Neural progenitor cell (in vitro differentiated cells): ENCODE results near the gene CC2D2A. TPM values are rescaled to one million over a fixed set of nuclear protein-coding genes. Genes with fewer than 3 reads are reported as not detected.

Source experiments
- DNase-seq: peaks from one replicate; pipeline ENCODE4 v3.0.0-alpha.2; 2016; ENCODE audit warnings: low spot score
- H2AFZ ChIP-seq: fragments of 200-600 bp; sonication (generic); replicated peaks from 2 replicates; pipeline ENCODE4 v1.6.1; 2016; ENCODE audit warnings: antibody characterized with exemption
- H3F3A ChIP-seq: fragments of 200-600 bp; sonication (generic); 2 replicates; pipeline ENCODE4 v1.6.1; 2016; ENCODE audit warnings: antibody characterized with exemption, low read depth
- H3K27ac ChIP-seq: fragments of 200-600 bp; sonication (generic); 2 replicates; pipeline ENCODE4 v1.5.1; 2016; ENCODE audit warnings: mild to moderate bottlenecking
- H3K27me3 ChIP-seq: fragments of 200-600 bp; sonication (generic); 2 replicates; pipeline ENCODE4 v1.6.1; 2016; ENCODE audit warnings: mild to moderate bottlenecking, moderate library complexity
- H3K36me3 ChIP-seq: fragments of 200-600 bp; sonication (generic); 2 replicates; pipeline ENCODE4 v1.5.1; 2016
- H3K4me1 ChIP-seq: fragments of 200-600 bp; sonication (generic); 2 replicates; pipeline ENCODE4 v1.6.1; 2016; ENCODE audit warnings: mixed run types
- H3K4me2 ChIP-seq: fragments of 200-600 bp; sonication (generic); 2 replicates; pipeline ENCODE4 v1.6.1; 2016
- H3K4me3 ChIP-seq: fragments of 200-600 bp; sonication (generic); 2 replicates; pipeline ENCODE4 v1.5.1; 2016
- H3K79me2 ChIP-seq: fragments of 200-600 bp; sonication (generic); 2 replicates; pipeline ENCODE4 v1.6.1; 2016; ENCODE audit warnings: low read depth
- H3K9ac ChIP-seq: fragments of 200-600 bp; sonication (generic); 2 replicates; pipeline ENCODE4 v1.6.1; 2016
- H3K9me3 ChIP-seq: fragments of 200-600 bp; sonication (generic); 2 replicates; pipeline ENCODE4 v1.5.1; 2016; ENCODE audit warnings: low read depth
- H4K20me1 ChIP-seq: fragments of 200-600 bp; sonication (generic); 2 replicates; pipeline ENCODE4 v1.6.1; 2016; ENCODE audit warnings: low read depth
- H3K27ac Mint-ChIP-seq: 3 replicates; pipeline ENCODE4 v1.8.0; 2021; ENCODE audit warnings: mixed read lengths
- H3K27me3 Mint-ChIP-seq: 2 replicates; pipeline ENCODE4 v1.8.0; 2022; ENCODE audit warnings: low read depth, mild to moderate bottlenecking, inconsistent platforms, moderate library complexity, mixed read lengths; ENCODE audit not compliant: insufficient read depth
- H3K36me3 Mint-ChIP-seq: 3 replicates; pipeline ENCODE4 v1.8.0; 2021; ENCODE audit warnings: mixed read lengths
- H3K4me1 Mint-ChIP-seq: 3 replicates; pipeline ENCODE4 v1.8.0; 2021; ENCODE audit warnings: mixed read lengths
- H3K4me3 Mint-ChIP-seq: 3 replicates; pipeline ENCODE4 v1.8.0; 2021; ENCODE audit warnings: mild to moderate bottlenecking, moderate library complexity, mixed read lengths
- H3K9me3 Mint-ChIP-seq: 3 replicates; pipeline ENCODE4 v1.8.0; 2020; ENCODE audit warnings: mixed read lengths
- EZH2 ChIP-seq: fragments of 200-600 bp; sonication (generic); IDR thresholded peaks from 2 replicates; pipeline ENCODE4 v1.6.1; 2017; ENCODE audit warnings: antibody characterized with exemption, mild to moderate bottlenecking, moderate library complexity
- EZH2phosphoT487 ChIP-seq: fragments of 200-600 bp; sonication (generic); IDR thresholded peaks from 2 replicates; pipeline ENCODE4 v1.6.1; 2017; ENCODE audit warnings: antibody characterized with exemption
- total RNA-seq: library from RNA; depleted of rRNA; stranded (reverse); fragments of >200 nt; gene quantifications from 2 replicates; pipeline ENCODE4 v1.2.3, GENCODE V29; 2015; ENCODE audit warnings: low replicate concordance
- TF ChIP-seq, protein P1 (sequence below): fragments of 200-600 bp; sonication (generic); IDR thresholded peaks from 2 replicates; pipeline ENCODE4 v1.5.1; 2017; ENCODE audit warnings: antibody characterized with exemption, mild to moderate bottlenecking

CC2D2A gene
- total RNA-seq, 1 donor from 2014 or later: 40.0 TPM

DNA sequence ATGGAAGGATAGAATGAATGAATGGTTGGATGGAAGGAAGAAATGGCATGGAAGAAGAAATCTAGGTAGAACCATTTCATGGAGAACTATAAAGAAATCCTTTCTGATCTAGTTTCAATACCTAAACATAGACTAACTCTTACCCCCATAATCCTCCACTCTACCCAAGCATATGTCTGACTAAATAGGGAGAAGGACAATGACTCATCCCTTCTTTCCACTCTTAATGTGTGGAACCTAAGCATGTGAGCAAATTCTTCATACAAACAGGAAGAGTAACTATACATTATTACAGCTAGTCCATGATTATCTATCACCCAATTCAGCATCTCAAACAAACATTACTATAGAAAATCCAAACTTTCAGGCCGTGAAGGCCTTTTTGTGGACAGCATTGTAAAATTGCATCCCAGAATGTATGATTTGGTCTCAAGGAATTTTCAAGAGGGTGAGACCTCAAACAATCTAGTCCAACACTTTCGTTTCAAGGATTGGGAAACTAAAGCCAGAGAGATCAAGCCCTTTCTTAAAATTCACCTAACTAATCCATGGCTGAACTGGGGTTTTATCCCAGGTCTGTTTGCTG lies 30.6 kb upstream of the CC2D2A start:
- Histone ChIP-seq H3K27ac (no peak overlapping the region), H3K4me2 (no peak overlapping the region), H3F3A (no peaks in the 10 kb centered on the region), H4K20me1 (no peaks in the 10 kb centered on the region), H3K79me2 (no peaks in the 10 kb centered on the region), H3K9ac (no peak overlapping the region), H3K4me3 (no peak overlapping the region), H3K4me1 (no peaks in the 10 kb centered on the region), H3K9me3 (no peaks in the 10 kb centered on the region), H3K36me3 (no peaks in the 10 kb centered on the region), H3K27me3 (no peaks in the 10 kb centered on the region), H2AFZ (no peak overlapping the region)
- DNase-seq: no peak
- H3K27ac Mint-ChIP-seq: no peak overlapping the region
- no peak overlapping the region for H3K4me3 Mint-ChIP-seq
- TF ChIP-seq EZH2: no peak
- TF ChIP-seq, protein P1, sequence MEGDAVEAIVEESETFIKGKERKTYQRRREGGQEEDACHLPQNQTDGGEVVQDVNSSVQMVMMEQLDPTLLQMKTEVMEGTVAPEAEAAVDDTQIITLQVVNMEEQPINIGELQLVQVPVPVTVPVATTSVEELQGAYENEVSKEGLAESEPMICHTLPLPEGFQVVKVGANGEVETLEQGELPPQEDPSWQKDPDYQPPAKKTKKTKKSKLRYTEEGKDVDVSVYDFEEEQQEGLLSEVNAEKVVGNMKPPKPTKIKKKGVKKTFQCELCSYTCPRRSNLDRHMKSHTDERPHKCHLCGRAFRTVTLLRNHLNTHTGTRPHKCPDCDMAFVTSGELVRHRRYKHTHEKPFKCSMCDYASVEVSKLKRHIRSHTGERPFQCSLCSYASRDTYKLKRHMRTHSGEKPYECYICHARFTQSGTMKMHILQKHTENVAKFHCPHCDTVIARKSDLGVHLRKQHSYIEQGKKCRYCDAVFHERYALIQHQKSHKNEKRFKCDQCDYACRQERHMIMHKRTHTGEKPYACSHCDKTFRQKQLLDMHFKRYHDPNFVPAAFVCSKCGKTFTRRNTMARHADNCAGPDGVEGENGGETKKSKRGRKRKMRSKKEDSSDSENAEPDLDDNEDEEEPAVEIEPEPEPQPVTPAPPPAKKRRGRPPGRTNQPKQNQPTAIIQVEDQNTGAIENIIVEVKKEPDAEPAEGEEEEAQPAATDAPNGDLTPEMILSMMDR: no peak
- TF ChIP-seq EZH2phosphoT487: no peak
- H3K27me3 Mint-ChIP-seq: peaks cover 2% of the 10 kb centered on the region
- no peaks in the 10 kb centered on the region for H3K36me3 Mint-ChIP-seq
- no peaks in the 10 kb centered on the region for H3K4me1 Mint-ChIP-seq
- no peaks in the 10 kb centered on the region for H3K9me3 Mint-ChIP-seq

DNA sequence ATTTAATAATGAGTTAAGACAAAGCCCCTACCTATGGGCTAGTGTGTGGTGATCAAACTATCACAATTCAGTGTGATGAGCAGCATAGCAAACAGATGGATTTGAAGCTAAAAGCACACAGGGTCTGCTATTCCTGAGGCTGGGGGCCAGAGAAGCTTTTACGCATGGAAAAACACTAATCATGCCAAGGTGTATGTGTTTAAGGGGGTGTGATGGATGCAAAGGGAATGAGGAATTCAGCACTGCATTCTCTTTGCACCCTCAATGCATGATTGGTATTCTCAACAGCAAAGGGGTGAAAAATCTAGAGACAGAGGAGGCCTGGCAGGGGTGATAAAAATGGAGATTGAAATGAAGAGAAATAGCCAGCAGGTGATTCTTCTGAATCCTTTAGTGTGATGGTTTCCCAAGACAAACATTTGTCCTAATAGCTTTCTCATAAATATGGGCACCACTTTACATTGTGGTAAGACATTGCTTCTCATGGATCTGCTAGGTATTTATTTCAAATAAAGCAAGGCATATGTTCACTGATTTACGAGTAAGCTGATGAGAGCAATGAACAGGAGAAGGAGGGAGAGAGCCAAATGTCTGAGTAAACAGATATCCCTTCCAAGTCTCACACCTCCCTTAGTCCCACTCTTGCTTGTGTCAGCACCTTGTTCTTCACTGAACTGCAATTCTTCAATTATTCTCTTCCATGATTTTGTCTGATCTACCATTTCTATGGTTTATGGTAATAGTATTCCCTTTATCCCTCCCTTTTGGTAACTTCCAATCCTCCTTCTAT lies 26.1 kb upstream of the CC2D2A start:
- H3K27ac ChIP-seq: no peak overlapping the region
- H3K27ac Mint-ChIP-seq: no peak overlapping the region
- no peaks in the 10 kb centered on the region for H4K20me1 ChIP-seq
- H3K9me3 Mint-ChIP-seq: no peaks in the 10 kb centered on the region
- H3K4me3 ChIP-seq: no peak overlapping the region
- H3K4me3 Mint-ChIP-seq: no peak overlapping the region
- H3K36me3 Mint-ChIP-seq: no peaks in the 10 kb centered on the region
- no peak overlapping the region for H2AFZ ChIP-seq
- no peaks in the 10 kb centered on the region for H3K9me3 ChIP-seq
- no peak overlapping the region for H3K4me2 ChIP-seq
- no peak for DNase-seq
- H3K27me3 ChIP-seq: no peaks in the 10 kb centered on the region
- no peak overlapping the region for H3K9ac ChIP-seq
- no peaks in the 10 kb centered on the region for H3K27me3 Mint-ChIP-seq
- H3K4me1 Mint-ChIP-seq: no peaks in the 10 kb centered on the region
- no peaks in the 10 kb centered on the region for H3F3A ChIP-seq
- H3K4me1 ChIP-seq: no peaks in the 10 kb centered on the region
- TF ChIP-seq, protein P1: no peak
- TF ChIP-seq EZH2phosphoT487 (no peak), EZH2 (no peak)
- H3K36me3 ChIP-seq: no peaks in the 10 kb centered on the region
- no peaks in the 10 kb centered on the region for H3K79me2 ChIP-seq

DNA sequence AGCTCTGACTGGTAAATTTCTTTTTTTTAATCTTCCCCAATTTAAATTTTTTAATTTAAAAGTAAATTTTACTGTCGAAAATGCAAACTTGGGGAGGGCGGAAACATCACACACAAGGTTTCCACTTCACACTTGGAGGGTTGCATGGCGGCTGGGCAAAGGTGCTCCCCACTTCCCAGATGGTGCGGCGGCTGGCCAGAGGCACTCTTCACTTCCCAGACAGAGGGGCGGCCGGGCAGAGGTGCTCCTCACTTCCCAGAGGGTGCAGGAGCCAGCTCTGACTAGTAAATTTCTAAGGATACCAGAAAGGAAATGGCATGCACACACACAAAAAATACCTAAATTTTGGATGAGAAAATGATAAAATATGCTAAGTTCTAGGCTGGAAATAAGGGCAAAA lies 25.4 kb upstream of the CC2D2A start:
- Histone ChIP-seq H3K9me3 (no peaks in the 10 kb centered on the region), H3K27me3 (no peaks in the 10 kb centered on the region), H3F3A (no peaks in the 10 kb centered on the region), H3K4me3 (no peak overlapping the region), H3K79me2 (no peaks in the 10 kb centered on the region), H3K4me1 (no peaks in the 10 kb centered on the region), H4K20me1 (no peaks in the 10 kb centered on the region), H3K4me2 (no peak overlapping the region), H2AFZ (no peak overlapping the region), H3K9ac (no peak overlapping the region), H3K27ac (no peak overlapping the region), H3K36me3 (no peaks in the 10 kb centered on the region)
- H3K4me3 Mint-ChIP-seq: no peak overlapping the region
- no peak for TF ChIP-seq EZH2
- TF ChIP-seq, protein P1: no peak
- no peak for TF ChIP-seq EZH2phosphoT487
- no peaks in the 10 kb centered on the region for H3K9me3 Mint-ChIP-seq
- DNase-seq: no peak
- no peaks in the 10 kb centered on the region for H3K4me1 Mint-ChIP-seq
- no peaks in the 10 kb centered on the region for H3K36me3 Mint-ChIP-seq
- H3K27me3 Mint-ChIP-seq: no peaks in the 10 kb centered on the region
- no peak overlapping the region for H3K27ac Mint-ChIP-seq
